ENCODE data around the gene CD163L1. TPM values are rescaled to one million over a fixed set of nuclear protein-coding genes. Genes with fewer than 3 reads are reported as not detected.

The CD163L1 gene
- total and polyA plus RNA-seq, 8 donors = 0.58 to 99.5 (median 5.5) TPM

GRCh38 chr12:7459973-7460372 lies 16.0 kb upstream of the CD163L1 start:
- intact Hi-C loops (cut with DNase I; ENCODE audit: low total_unique reads) = loop anchor here (5.0 kb wide), 1 partner anchor 238 kb away; no protein-coding TSS in a partner anchor
- H3K27me3 ChIP-seq = no peaks in the 10 kb centered on the region

GRCh38 chr12:7451756-7452155 lies 7.8 kb upstream of the CD163L1 start:
- 47 to 77% (median 69%) methylated on average over 3 of the region's 3 CpGs for WGBS, 5 donors
- DNase-seq = no peak
- H3K27me3 ChIP-seq = no peaks in the 10 kb centered on the region
- H3K27ac ChIP-seq = no peak overlapping the region
- no peaks in the 10 kb centered on the region for H3K36me3 ChIP-seq
- no peaks in the 10 kb centered on the region for H3K9me3 ChIP-seq
- no peak overlapping the region for H3K4me3 ChIP-seq
- H3K4me1 ChIP-seq = no peaks in the 10 kb centered on the region
- intact Hi-C loops (cut with DNase I; ENCODE audit: low total_unique reads) = no loop called here
- TF ChIP-seq EP300 (IDR thresholded peaks at IDR 0.05) = no peak
- no peak for TF ChIP-seq CTCF (IDR thresholded peaks at IDR 0.05)
- TF ChIP-seq POLR2AphosphoS5 (IDR thresholded peaks at IDR 0.05) = no peak
- TF ChIP-seq POLR2A (IDR thresholded peaks at IDR 0.05) = no peak

More at GRCh38 chr12:7459973-7460372, 16.0 kb upstream of the CD163L1 start:
- H3K27ac ChIP-seq = no peak overlapping the region
- no peak for DNase-seq
- 75 to 93% (median 81%) methylated on average over 3 of the region's 3 CpGs for WGBS, 5 donors
- H3K36me3 ChIP-seq = no peaks in the 10 kb centered on the region
- no peak for TF ChIP-seq POLR2AphosphoS5 (IDR thresholded peaks at IDR 0.05)
- no peak for TF ChIP-seq CTCF (IDR thresholded peaks at IDR 0.05)
- TF ChIP-seq EP300 (IDR thresholded peaks at IDR 0.05) = no peak
- TF ChIP-seq POLR2A (IDR thresholded peaks at IDR 0.05) = no peak
- no peak overlapping the region for H3K4me3 ChIP-seq
- H3K9me3 ChIP-seq = no peaks in the 10 kb centered on the region
- H3K4me1 ChIP-seq = no peaks in the 10 kb centered on the region

GRCh38 chr12:7450667-7451066 lies 6.7 kb upstream of the CD163L1 start:
- H3K4me1 ChIP-seq = no peaks in the 10 kb centered on the region

GRCh38 chr12:7448099-7448498 lies 4.1 kb upstream of the CD163L1 start:
- intact Hi-C loops (cut with DNase I; ENCODE audit: low total_unique reads) = no loop called here
- WGBS, 5 donors = 45 to 92% (median 85%) methylated on average over 1 of the region's 1 CpG
- no peaks in the 10 kb centered on the region for H3K9me3 ChIP-seq
- no peaks in the 10 kb centered on the region for H3K27me3 ChIP-seq
- no peaks in the 10 kb centered on the region for H3K4me1 ChIP-seq
- no peak overlapping the region for H3K27ac ChIP-seq
- no peak for TF ChIP-seq POLR2AphosphoS5 (IDR thresholded peaks at IDR 0.05)
- TF ChIP-seq POLR2A (IDR thresholded peaks at IDR 0.05) = no peak
- TF ChIP-seq EP300 (IDR thresholded peaks at IDR 0.05) = no peak
- no peak for TF ChIP-seq CTCF (IDR thresholded peaks at IDR 0.05)
- no peak overlapping the region for H3K4me3 ChIP-seq
- no peaks in the 10 kb centered on the region for H3K36me3 ChIP-seq
- DNase-seq = no peak

More at GRCh38 chr12:7450667-7451066, 6.7 kb upstream of the CD163L1 start:
- Histone ChIP-seq H3K4me3 (no peak overlapping the region), H3K27ac (no peak overlapping the region), H3K27me3 (no peaks in the 10 kb centered on the region), H3K9me3 (no peaks in the 10 kb centered on the region), H3K36me3 (no peaks in the 10 kb centered on the region)
- no peak for DNase-seq
- intact Hi-C loops (cut with DNase I; ENCODE audit: low total_unique reads) = no loop called here
- TF ChIP-seq POLR2A (IDR thresholded peaks at IDR 0.05) (no peak), POLR2AphosphoS5 (IDR thresholded peaks at IDR 0.05) (no peak), EP300 (IDR thresholded peaks at IDR 0.05) (no peak), CTCF (IDR thresholded peaks at IDR 0.05) (no peak)
- 57 to 76% (median 68%) methylated on average over 7 of the region's 7 CpGs for WGBS, 5 donors

All from stomach (tissue), 9 donors.